Heart left ventricle (tissue), 16 donors: ENCODE measurements around the gene ETV6. TPM values are rescaled to one million over a fixed set of nuclear protein-coding genes. Genes with fewer than 3 reads are reported as not detected.

Experiments
- ATAC-seq, 4 donors: fragments of 200-7000 bp; cut with Tn5 transposase; one replicate each; pipeline ENCODE4 v1.9.1; 2020 to 2022; ENCODE audit warnings: moderate library complexity in 4 of 4, mild to moderate bottlenecking in 3 of 4, moderate number of reproducible peaks in 1 of 4
- DNase-seq, 5 donors: peaks; one replicate each; pipeline ENCODE4 v3.0.0-alpha.2; 2020
- H3K27ac ChIP-seq, 12 donors: fragments of 200-600 bp; sonication (generic) in 4 of 12; one replicate each; pipeline versions ENCODE4 v1.5.0 to v1.8.0; 2016 to 2022; ENCODE audit warnings: mild to moderate bottlenecking in 2 of 12
- H3K27me3 ChIP-seq, 9 donors: fragments of 200-600 bp; sonication (generic) in 2 of 9; one replicate each; pipeline versions ENCODE4 v1.5.1 to v1.8.0; 2016 to 2022; ENCODE audit warnings: mild to moderate bottlenecking in 3 of 9
- H3K36me3 ChIP-seq, 9 donors: fragments of 200-600 bp; sonication (generic) in 2 of 9; one replicate each; pipeline versions ENCODE4 v1.5.0 to v1.8.0; 2018 to 2022; ENCODE audit warnings: mild to moderate bottlenecking in 2 of 9
- H3K4me1 ChIP-seq, 12 donors: fragments of 200-600 bp; sonication (generic) in 4 of 12; one replicate each; pipeline versions ENCODE4 v1.5.0 to v1.8.0; 2016 to 2022; ENCODE audit warnings: mild to moderate bottlenecking in 3 of 12
- H3K4me3 ChIP-seq, 12 donors: fragments of 200-600 bp; sonication (generic) in 4 of 12; one replicate each; pipeline versions ENCODE4 v1.5.0 to v1.8.0; 2017 to 2022; ENCODE audit warnings: mild to moderate bottlenecking in 9 of 12, moderate library complexity in 4 of 12
- H3K9me3 ChIP-seq, 12 donors: fragments of 200-600 bp; sonication (generic) in 4 of 12; one replicate each; pipeline versions ENCODE4 v1.5.0 to v1.8.0; 2016 to 2022; ENCODE audit warnings: mild to moderate bottlenecking in 1 of 12
- CTCF ChIP-seq, 12 donors: fragments of 200-600 bp; sonication (generic) in 4 of 12; IDR thresholded peaks; one replicate each; pipeline versions ENCODE4 v1.5.0 to v1.8.0; 2018 to 2022; ENCODE audit warnings: antibody characterized with exemption in 12 of 12, mild to moderate bottlenecking in 5 of 12
- POLR2A ChIP-seq, 2 donors: fragments of 450-650 bp; IDR thresholded peaks; one replicate each; pipeline ENCODE4 v1.6.1; 2017; ENCODE audit warnings: antibody characterized with exemption in 2 of 2, mild to moderate bottlenecking in 2 of 2, moderate library complexity in 2 of 2
- WGBS, 4 donors: extraction: QIAGEN DNeasy Blood & Tissue Kit in 2 of 4; methylation state at CpG; one replicate each; pipeline versions ENCODE4 v1.1.5 to v1.1.7; 2013 to 2018; 5-methylcytosine and 5-hydroxymethylcytosine counted together
- intact Hi-C, 10 donors: fragments of 100-400 bp; cut with DNase I; formaldehyde crosslinking; loops; one replicate each; pipeline versions ENCODE4 v1.11.1 to v1.14.2; 2022
- polyA plus RNA-seq, 2 donors: library from polyadenylated mRNA; stranded (reverse); fragments of 200-250 nt; gene quantifications; one replicate each; pipeline ENCODE4 v1.2.3, GENCODE V29; 2013
- total RNA-seq, 9 donors: library from RNA; depleted of rRNA in 2 of 9; stranded (reverse); fragments of >200 nt in 2 of 9; fragmentation: NEBNext Ultra II Directional in 3 of 9; extraction: Animal tissue kit (Norgen Biotek cat#: 25700) in 3 of 9; gene quantifications; one replicate each; pipeline versions ENCODE4 v1.1.0 to v1.2.4, GENCODE V29; 2016 to 2023
- donor health status: ischemic (EF 13 %, LVEDD 7.1; RV severe dilation, severe dysfunction).
- donor health status: healthy with polysubstance abuse.
- donor health status: DM: no; HTN: yes; CAD: no.
- donor health status: DM: no; HTN: no; CAD: no.
- donor health status: ischemic (EF 25% LVEDD 6.9; RV normal size, moderate dysfunction).
- donor health status: ischemic (EF 25% LVEDD 5.7; RV mildly dilated, moderate dysfunction).
- donor health status: healthy.
- donor health status: DM: yes; HTN: yes; CAD: no.
- donor health status: ischemic (EF 35%, LVEDD 5.7; RV mildly dilated, moderate dysfunction).
- donor health status: nonischemic (EF 11% LVEDD 7.7; RV severe dilation, severe dysfunction).
- donor health status: DM: yes; HTN: yes; CAD: no.
- donor health status: PGD.
- donor health status: ischemic (EF 29% LVEDD 5.4; RV normal size, mild dysfunction).
- donor health status: nonischemic (EF 23%, LVEDD 6.1; RV moderate dilation, normal function).

ETV6 gene
- total and polyA plus RNA-seq, 11 donors, result 3.9 to 37.3 (median 12.4) TPM

GRCh38 chr12:11660624-11661023 is 11.2 kb downstream of the ETV6 start:
- WGBS, 4 donors, result 80 to 95% (median 86%) methylated on average over 1 of the region's 1 CpG
- Histone ChIP-seq H3K36me3 (peaks cover 0 to 21% (median 0%) of the 10 kb centered on the region in 9 donors), H3K27ac (peak overlapping the region in 6 of 12 donors; percentile 73 to 90 (median 78)), H3K27me3 (no peaks in the 10 kb centered on the region), H3K4me1 (peaks cover 0 to 95% (median 54%) of the 10 kb centered on the region in 12 donors), H3K4me3 (no peak overlapping the region), H3K9me3 (no peaks in the 10 kb centered on the region)
- DNase-seq (no peak), ATAC-seq (no peak)
- intact Hi-C loops, result loop anchor here in 4 of 10 donors (5.0 kb wide), 3 partner anchors 47 to 137 kb away; no protein-coding TSS in a partner anchor
- TF ChIP-seq CTCF (IDR thresholded peaks at IDR 0.05), result no peak

GRCh38 chr12:11661491-11662089 is 12.1 kb downstream of the ETV6 start:
- 57 to 73% (median 62%) methylated on average over 8 of the region's 8 CpGs for WGBS, 4 donors
- Histone ChIP-seq H3K9me3 (no peaks in the 10 kb centered on the region), H3K4me1 (peaks cover 0 to 88% (median 53%) of the 10 kb centered on the region in 12 donors), H3K4me3 (no peak overlapping the region), H3K27ac (peak overlapping the region; percentile 17 to 90 (median 76)), H3K36me3 (peaks cover 0 to 21% (median 0%) of the 10 kb centered on the region in 9 donors), H3K27me3 (no peaks in the 10 kb centered on the region)
- intact Hi-C loops, result loop anchor here in 4 of 10 donors (5.0 kb wide), 3 partner anchors 46 to 136 kb away; no protein-coding TSS in a partner anchor
- TF ChIP-seq POLR2A (IDR thresholded peaks at IDR 0.05), result no peak
- no peak for TF ChIP-seq CTCF (IDR thresholded peaks at IDR 0.05)
- ATAC-seq (peak in 1 of 4 donors; percentile 51), DNase-seq (no peak)

- H3K36me3 ChIP-seq, result peaks cover 0 to 21% (median 0%) of the 10 kb centered on the region in 9 donors
- peaks cover 0 to 88% (median 53%) of the 10 kb centered on the region in 12 donors for H3K4me1 ChIP-seq
- no peaks in the 10 kb centered on the region for H3K27me3 ChIP-seq
- intact Hi-C loops, result loop anchor here in 4 of 10 donors (5.0 kb wide), 3 partner anchors 45 to 135 kb away; no protein-coding TSS in a partner anchor
- H3K27ac ChIP-seq, result peak overlapping the region; percentile 17 to 90 (median 76)
- ATAC-seq (no peak), DNase-seq (no peak)
- 94 to 95% (median 95%) methylated on average over 3 of the region's 3 CpGs for WGBS, 4 donors
- no peak overlapping the region for H3K4me3 ChIP-seq
- TF ChIP-seq POLR2A (IDR thresholded peaks at IDR 0.05) (no peak), CTCF (IDR thresholded peaks at IDR 0.05) (no peak)
- no peaks in the 10 kb centered on the region for H3K9me3 ChIP-seq
Observed at GRCh38 chr12:11662369-11662768, 12.9 kb downstream of the ETV6 start.

- 46 to 61% (median 51%) methylated on average over 7 of the region's 7 CpGs for WGBS, 4 donors
- Histone ChIP-seq H3K9me3 (no peaks in the 10 kb centered on the region), H3K27me3 (no peaks in the 10 kb centered on the region), H3K4me3 (peak overlapping the region in 1 of 12 donors; percentile 0), H3K36me3 (peaks cover 0 to 21% (median 0%) of the 10 kb centered on the region in 9 donors), H3K27ac (peak overlapping the region; percentile 64 to 90 (median 76)), H3K4me1 (peaks cover 0 to 88% (median 50%) of the 10 kb centered on the region in 12 donors)
- TF ChIP-seq CTCF (IDR thresholded peaks at IDR 0.05), result no peak
- TF ChIP-seq POLR2A (IDR thresholded peaks at IDR 0.05), result no peak
- peak in 4 of 5 donors; percentile 52 to 63 (median 55) for DNase-seq
- intact Hi-C loops, result loop anchor here in 4 of 10 donors (5.0 kb wide), 3 partner anchors 44 to 134 kb away; no protein-coding TSS in a partner anchor
- peak; percentile 93 to 96 (median 96) for ATAC-seq
Observed at GRCh38 chr12:11663130-11663529, 13.7 kb downstream of the ETV6 start.
